HG03159 (cell line): ENCODE measurements around the gene ESRRG.

Experiments used
- ATAC-seq: cut with Tn5 transposase; IDR thresholded peaks from one replicate; pipeline ENCODE4 v1.9.1; 2021; ENCODE audit warnings: mild to moderate bottlenecking, moderate library complexity; ENCODE audit not compliant: unreplicated experiment

ESRRG gene

GRCh38 chr1:216723274-216723780 lies at the start of gene ESRRG:
TSS of gene ESRRG (minus strand) at chr1:216723429. CDS start at chr1:216723299, 130 bp downstream.
- ATAC-seq = no peak

GRCh38 chr1:216771922-216772321 lies 48.7 kb upstream of the ESRRG start:
- ATAC-seq = no peak

- no peak for ATAC-seq
These were observed 43.6 kb upstream of the ESRRG start for GRCh38 chr1:216766633-216767327.

- ATAC-seq = no peak
These were observed 42.4 kb upstream of the ESRRG start for GRCh38 chr1:216765346-216766300.

- ATAC-seq = no peak
These were observed 34.9 kb upstream of the ESRRG start for GRCh38 chr1:216758161-216758560.

- ATAC-seq = no peak
These were observed 33.9 kb upstream of the ESRRG start for GRCh38 chr1:216757110-216757509.

GRCh38 chr1:216750961-216751360 lies 27.7 kb upstream of the ESRRG start:
- ATAC-seq = no peak

GRCh38 chr1:216750031-216750627 lies 26.9 kb upstream of the ESRRG start:
- ATAC-seq = peak; percentile 72

GRCh38 chr1:216749232-216749631 lies 26.0 kb upstream of the ESRRG start:
- ATAC-seq = no peak

- ATAC-seq = no peak
These were observed 19.4 kb upstream of the ESRRG start for GRCh38 chr1:216742625-216743024.

- ATAC-seq = no peak
These were observed 17.1 kb upstream of the ESRRG start for GRCh38 chr1:216740331-216740730.

GRCh38 chr1:216739793-216740192 lies 16.6 kb upstream of the ESRRG start:
- no peak for ATAC-seq

GRCh38 chr1:216732121-216732520 lies 8.9 kb upstream of the ESRRG start:
- ATAC-seq = no peak

GRCh38 chr1:216731562-216731961 lies 8.3 kb upstream of the ESRRG start:
- ATAC-seq = no peak

- no peak for ATAC-seq
These were observed 3.2 kb upstream of the ESRRG start for GRCh38 chr1:216726435-216726834.

- ATAC-seq = no peak
These were observed 408 bp downstream of the ESRRG start for GRCh38 chr1:216722821-216723220.

- no peak for ATAC-seq
These were observed 1.4 kb downstream of the ESRRG start for GRCh38 chr1:216721863-216722262.

GRCh38 chr1:216721062-216721461 lies 2.2 kb downstream of the ESRRG start:
- no peak for ATAC-seq

GRCh38 chr1:216711712-216712111 lies 11.5 kb downstream of the ESRRG start:
- ATAC-seq = no peak

GRCh38 chr1:216710598-216711333 lies 12.5 kb downstream of the ESRRG start:
- no peak for ATAC-seq

GRCh38 chr1:216710055-216710454 lies 13.2 kb downstream of the ESRRG start:
- ATAC-seq = no peak
